Skeletal muscle satellite cell (primary cell): Measurements from ENCODE around the gene SMIM13.
A peak's percentile ranks its signal among the peaks of the same experiment; 100 is the strongest.

Experiments used
- H3K27me3 ChIP-seq: 2 replicates; pipeline ENCODE4 v1.7.0; 2013; ENCODE audit warnings: low read length; ENCODE audit not compliant: control insufficient read depth, insufficient read depth
- H3K36me3 ChIP-seq: 2 replicates; pipeline ENCODE4 v1.7.0; 2013; ENCODE audit warnings: mild to moderate bottlenecking, control low read depth, low read length; ENCODE audit not compliant: insufficient read depth
- H3K4me1 ChIP-seq: 2 replicates; pipeline ENCODE4 v1.7.0; 2013; ENCODE audit warnings: low read length; ENCODE audit not compliant: control insufficient read depth, insufficient read depth
- H3K4me2 ChIP-seq: 2 replicates; pipeline ENCODE4 v1.7.0; 2013; ENCODE audit warnings: mild to moderate bottlenecking, low read length
- H3K4me3 ChIP-seq: 2 replicates; pipeline ENCODE4 v1.7.0; 2013; ENCODE audit warnings: low read length
- H3K9ac ChIP-seq: 2 replicates; pipeline ENCODE4 v1.7.0; 2013; ENCODE audit warnings: mild to moderate bottlenecking, low read depth, low read length, moderate library complexity
- H3K9me3 ChIP-seq: replicated peaks from 2 replicates; pipeline ENCODE4 v1.7.0; 2013; ENCODE audit warnings: mild to moderate bottlenecking, control low read depth, low read length

The SMIM13 gene

DNA sequence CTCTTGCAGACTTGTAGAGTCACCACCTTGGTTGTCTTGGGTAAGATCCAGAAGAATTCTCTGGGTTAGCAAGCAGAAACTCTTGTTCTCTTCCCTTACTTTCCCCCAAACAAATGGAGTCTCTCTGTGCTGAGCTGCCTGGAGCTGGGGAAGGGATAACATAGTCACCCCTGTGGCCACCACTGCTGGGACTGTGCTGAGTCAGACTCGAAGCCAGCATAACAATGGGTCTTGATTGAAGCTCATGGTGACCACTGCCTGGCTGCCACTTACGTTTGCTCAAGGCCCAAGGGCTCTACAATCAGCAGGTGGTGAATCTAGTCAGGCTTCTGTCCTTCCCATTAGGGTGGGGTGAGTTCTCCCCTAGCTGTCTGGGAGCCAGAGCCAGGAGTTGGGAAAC lies 33.2 kb downstream of the SMIM13 start:
- Histone ChIP-seq H3K4me2 (no peak overlapping the region), H3K27me3 (no peaks in the 10 kb centered on the region), H3K9me3 (no peaks in the 10 kb centered on the region), H3K9ac (no peak overlapping the region), H3K4me1 (peaks cover 32% of the 10 kb centered on the region), H3K4me3 (no peak overlapping the region), H3K36me3 (peaks cover 4% of the 10 kb centered on the region)

DNA sequence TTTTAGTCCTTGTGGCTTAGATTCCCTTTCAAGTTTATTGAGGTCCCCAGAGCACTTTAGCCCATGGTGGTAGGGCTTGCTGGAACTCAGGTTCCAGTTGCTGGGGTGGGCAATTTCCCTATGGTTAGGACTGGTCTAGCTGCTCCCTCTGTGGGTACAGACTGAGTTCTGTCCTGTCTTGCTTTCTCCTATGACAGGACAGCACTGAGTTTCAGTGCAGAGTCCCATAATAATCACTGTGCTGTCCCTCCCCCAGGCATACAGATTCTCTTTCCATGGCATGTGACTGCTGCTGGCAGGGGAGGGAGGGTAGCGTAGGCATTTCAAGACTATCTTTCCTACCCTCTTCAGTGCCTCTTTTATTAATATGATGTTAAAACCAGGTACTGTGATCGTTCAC lies 35.0 kb downstream of the SMIM13 start:
- H3K9ac ChIP-seq = no peak overlapping the region
- H3K4me3 ChIP-seq = no peak overlapping the region
- H3K4me1 ChIP-seq = peaks cover 36% of the 10 kb centered on the region
- H3K9me3 ChIP-seq = no peaks in the 10 kb centered on the region
- H3K27me3 ChIP-seq = no peaks in the 10 kb centered on the region
- H3K36me3 ChIP-seq = peaks cover 4% of the 10 kb centered on the region
- H3K4me2 ChIP-seq = no peak overlapping the region

DNA sequence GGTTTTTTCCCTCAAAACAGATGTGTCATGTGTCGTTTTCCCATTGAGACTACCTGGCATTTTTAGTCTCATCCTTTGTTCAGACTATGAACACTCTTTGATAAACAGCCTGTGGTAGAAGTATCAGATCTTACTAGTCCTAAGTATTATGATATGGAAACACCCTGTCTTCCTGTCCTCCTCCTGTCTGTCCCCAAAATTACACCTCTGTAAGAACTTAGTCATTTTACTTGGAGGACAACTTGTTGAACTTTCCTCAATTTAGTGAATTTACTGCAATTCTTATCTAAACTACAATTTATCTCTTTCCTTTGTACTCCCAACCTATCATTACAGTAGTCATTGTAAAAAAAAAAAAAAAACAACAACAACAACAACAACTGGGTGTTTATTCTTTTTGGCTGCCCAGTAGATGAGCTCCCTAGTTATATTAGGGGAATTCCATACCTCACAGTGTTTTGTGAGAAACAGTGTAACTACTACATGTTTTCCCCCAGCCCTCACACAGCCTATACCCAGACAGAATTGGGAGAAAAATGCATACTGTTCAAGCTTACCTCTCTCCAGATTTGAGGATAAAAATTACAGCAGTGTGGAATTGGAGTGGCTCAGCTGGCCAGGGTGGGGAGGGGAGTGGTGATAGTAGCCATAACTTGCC lies 36.4 kb downstream of the SMIM13 start:
- no peak overlapping the region for H3K4me2 ChIP-seq
- H3K9ac ChIP-seq = no peak overlapping the region
- peaks cover 36% of the 10 kb centered on the region for H3K4me1 ChIP-seq
- peaks cover 10% of the 10 kb centered on the region for H3K36me3 ChIP-seq
- H3K4me3 ChIP-seq = no peak overlapping the region
- H3K27me3 ChIP-seq = no peaks in the 10 kb centered on the region
- no peaks in the 10 kb centered on the region for H3K9me3 ChIP-seq

DNA sequence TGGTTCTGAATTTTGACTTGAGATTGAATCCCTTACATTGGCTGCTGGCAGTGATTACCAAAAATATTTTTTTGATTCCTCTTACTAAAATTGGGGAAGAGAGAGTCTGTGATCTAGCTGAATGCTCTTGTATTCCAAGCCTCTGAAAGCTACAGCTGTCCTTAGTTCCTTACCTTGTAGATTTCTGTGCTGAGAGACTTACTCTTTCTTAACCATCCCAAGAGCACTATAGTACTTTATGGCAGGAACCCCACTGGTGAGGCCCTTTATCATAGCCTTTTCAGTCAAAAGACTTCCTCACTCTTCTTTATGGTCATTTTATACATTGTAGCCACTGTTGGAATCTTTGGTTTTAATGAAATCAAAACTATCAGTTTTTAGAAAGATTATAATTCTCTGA lies 37.0 kb downstream of the SMIM13 start:
- Histone ChIP-seq H3K9me3 (no peaks in the 10 kb centered on the region), H3K4me3 (no peak overlapping the region)

DNA sequence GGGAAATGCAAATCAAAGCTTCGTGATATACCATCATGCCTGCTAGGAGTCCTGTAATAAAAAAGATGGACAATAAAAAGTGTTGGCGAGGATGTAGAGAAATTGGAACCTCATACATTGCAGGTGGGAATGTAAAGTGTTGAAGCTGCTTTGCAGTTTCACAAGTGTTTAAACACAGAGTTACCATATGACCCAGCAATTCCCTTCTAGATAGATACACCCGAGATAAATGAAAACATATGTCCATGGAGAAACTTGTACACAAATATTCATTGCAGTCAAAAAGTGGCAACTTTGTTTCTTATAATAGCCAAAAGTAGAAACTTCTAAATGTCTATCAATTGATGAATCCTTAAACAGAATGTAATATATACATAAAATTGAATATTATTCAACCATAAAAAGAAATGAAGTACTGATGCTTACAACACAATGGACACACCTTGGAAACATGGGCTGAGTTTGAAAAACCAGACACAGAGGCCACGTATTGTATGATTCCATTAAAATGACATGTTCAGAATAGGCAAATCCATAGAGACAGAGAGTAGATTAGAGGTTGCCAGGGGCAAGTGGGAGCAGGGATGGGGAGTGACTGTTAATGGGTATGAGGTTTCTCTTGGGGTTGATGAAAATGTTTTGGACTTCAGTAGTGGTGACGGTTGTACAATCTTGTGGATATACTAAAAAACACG lies 38.7 kb downstream of the SMIM13 start:
- peaks cover 16% of the 10 kb centered on the region for H3K36me3 ChIP-seq
- H3K9ac ChIP-seq = no peak overlapping the region
- H3K4me3 ChIP-seq = no peak overlapping the region

More for the DNA sequence above, 37.0 kb downstream of the SMIM13 start:
- no peaks in the 10 kb centered on the region for H3K27me3 ChIP-seq
- no peak overlapping the region for H3K9ac ChIP-seq
- peaks cover 15% of the 10 kb centered on the region for H3K36me3 ChIP-seq
- no peak overlapping the region for H3K4me2 ChIP-seq
- peaks cover 36% of the 10 kb centered on the region for H3K4me1 ChIP-seq

DNA sequence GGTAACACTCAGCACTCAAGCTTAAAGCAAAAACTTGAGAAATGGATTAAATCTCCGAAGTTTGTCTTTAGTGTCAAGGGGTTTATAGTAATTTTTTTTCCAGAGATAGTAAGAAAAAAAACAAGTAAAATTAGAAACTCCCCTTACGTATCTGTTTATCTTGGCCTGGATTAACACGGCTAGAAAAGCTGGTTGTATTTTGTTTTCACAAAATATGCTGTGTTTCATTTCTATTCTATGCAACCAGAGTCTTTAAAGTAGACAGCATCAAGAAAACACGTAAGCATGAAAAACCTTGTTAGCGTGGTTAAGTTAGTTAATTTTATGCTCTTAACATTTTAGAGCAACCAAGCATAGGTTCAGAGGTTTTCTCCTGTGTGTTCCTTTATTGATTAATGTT lies 39.6 kb downstream of the SMIM13 start:
- no peak overlapping the region for H3K4me3 ChIP-seq
- H3K36me3 ChIP-seq = peaks cover 12% of the 10 kb centered on the region

More for the DNA sequence above, 38.7 kb downstream of the SMIM13 start:
- no peak overlapping the region for H3K4me2 ChIP-seq
- H3K9me3 ChIP-seq = no peaks in the 10 kb centered on the region
- H3K27me3 ChIP-seq = no peaks in the 10 kb centered on the region
- H3K4me1 ChIP-seq = peaks cover 31% of the 10 kb centered on the region

DNA sequence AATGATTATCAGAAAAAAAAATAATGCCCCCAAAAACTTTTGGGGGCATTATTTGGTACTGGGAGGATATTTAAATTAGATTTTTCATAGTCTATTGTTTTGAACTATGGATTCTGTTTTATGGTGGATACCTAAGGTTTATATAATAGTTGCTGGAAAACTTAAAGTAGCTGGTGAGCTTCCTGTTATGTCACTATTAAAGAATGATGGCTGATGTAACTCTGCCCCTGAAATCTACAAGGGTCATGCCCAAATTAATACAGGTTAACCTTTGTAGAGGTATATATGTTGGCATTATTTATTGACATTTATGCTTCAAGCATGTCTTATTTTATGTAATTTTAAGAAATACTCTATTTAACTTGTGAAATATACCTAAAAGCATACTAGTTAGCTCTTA lies 43.2 kb downstream of the SMIM13 start:
- no peaks in the 10 kb centered on the region for H3K27me3 ChIP-seq
- no peak overlapping the region for H3K4me3 ChIP-seq
- no peak overlapping the region for H3K9ac ChIP-seq
- no peaks in the 10 kb centered on the region for H3K9me3 ChIP-seq
- H3K4me1 ChIP-seq = peaks cover 18% of the 10 kb centered on the region
- H3K4me2 ChIP-seq = no peak overlapping the region
- H3K36me3 ChIP-seq = peaks cover 12% of the 10 kb centered on the region

More for the DNA sequence above, 39.6 kb downstream of the SMIM13 start:
- peak overlapping the region; percentile 13 for H3K4me2 ChIP-seq
- H3K4me1 ChIP-seq = peaks cover 31% of the 10 kb centered on the region
- H3K9me3 ChIP-seq = no peaks in the 10 kb centered on the region
- no peaks in the 10 kb centered on the region for H3K27me3 ChIP-seq
- no peak overlapping the region for H3K9ac ChIP-seq

DNA sequence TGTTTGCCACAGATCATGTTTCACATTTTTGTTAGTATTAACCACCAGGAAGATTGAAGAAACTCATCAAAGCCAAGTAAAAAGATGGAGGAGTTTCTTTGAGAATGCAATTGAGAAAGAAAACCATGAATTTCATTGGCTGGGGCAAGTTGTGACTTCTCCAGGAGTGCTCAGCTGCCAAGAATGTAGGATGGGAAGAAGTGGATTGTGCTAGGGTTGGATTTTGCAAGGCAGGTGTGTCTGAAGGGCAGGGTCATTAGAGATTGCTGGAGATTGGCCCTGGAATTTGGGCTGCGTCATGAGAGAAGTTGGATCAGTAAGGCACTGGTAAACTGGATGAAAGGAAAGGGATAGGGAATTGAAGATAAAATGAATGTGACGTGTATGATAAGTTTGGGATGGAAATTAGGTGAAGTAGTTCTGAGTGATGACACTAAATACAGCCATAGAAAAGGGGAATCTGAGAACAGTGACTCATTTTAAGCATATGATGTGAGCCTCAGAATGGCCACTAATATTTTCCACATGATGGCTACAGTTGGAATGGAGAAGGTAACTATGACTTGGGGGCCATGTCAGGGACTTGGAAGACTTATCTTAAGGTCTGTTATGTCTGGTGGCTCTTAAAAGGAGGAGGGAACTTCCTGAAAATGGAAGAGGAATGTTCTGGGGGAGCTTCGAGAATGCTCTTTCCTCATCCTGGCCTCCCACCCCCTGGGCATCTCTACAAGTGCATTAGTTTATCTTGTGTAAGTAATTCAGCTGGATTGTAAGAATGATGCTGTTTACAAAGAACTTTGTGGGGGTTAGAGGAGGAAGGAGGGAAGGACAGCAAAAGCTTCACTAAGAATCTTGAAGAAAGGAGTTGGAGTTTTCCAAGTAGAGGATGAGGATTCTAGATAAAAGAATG lies 45.7 kb downstream of the SMIM13 start:
- Histone ChIP-seq H3K27me3 (no peaks in the 10 kb centered on the region), H3K4me1 (peaks cover 22% of the 10 kb centered on the region), H3K9me3 (no peaks in the 10 kb centered on the region), H3K4me2 (no peak overlapping the region), H3K36me3 (peaks cover 12% of the 10 kb centered on the region), H3K9ac (no peak overlapping the region), H3K4me3 (no peak overlapping the region)

DNA sequence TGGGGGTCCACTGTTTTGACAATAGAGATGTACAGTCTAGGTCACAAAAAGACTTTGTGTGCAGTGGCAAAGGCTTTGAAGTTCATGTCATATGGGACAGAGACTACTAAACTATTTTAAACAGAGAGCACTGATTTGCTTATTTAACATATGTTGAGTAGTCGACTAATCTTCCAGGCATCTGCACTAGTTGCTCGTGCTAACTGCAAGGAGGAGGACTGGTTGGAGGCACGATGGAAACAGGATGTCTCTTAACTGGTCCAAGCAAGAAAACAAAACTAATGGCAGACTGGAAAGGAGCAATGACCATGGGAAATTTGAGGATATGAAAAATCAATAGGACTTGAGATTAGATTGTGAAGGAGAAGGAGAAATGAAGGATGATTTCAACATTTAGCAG lies 46.4 kb downstream of the SMIM13 start:
- Histone ChIP-seq H3K27me3 (no peaks in the 10 kb centered on the region), H3K9me3 (no peaks in the 10 kb centered on the region), H3K9ac (no peak overlapping the region), H3K4me2 (no peak overlapping the region), H3K36me3 (peaks cover 6% of the 10 kb centered on the region), H3K4me3 (no peak overlapping the region), H3K4me1 (peaks cover 22% of the 10 kb centered on the region)

DNA sequence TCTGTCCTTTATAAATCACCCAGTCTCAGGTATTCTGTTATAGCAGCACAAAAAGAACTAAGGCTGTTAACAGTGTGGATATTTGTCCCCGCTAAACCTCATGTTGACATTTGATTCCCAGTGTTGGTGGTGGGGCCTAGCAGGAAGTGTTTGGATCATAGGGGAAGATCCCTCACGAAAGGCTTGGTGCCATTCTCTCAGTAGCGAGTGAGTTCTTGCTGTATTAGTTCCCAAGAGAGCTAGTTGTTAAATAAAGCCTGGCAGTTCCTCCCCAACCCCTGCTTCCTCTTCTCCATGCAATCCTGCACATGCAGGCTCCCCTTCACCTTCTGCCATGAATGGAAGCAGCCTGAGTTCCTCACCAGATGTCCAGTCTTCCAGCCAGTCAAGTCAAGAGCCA lies 47.7 kb downstream of the SMIM13 start:
- no peak overlapping the region for H3K4me3 ChIP-seq
- H3K27me3 ChIP-seq = no peaks in the 10 kb centered on the region
- H3K4me1 ChIP-seq = peaks cover 22% of the 10 kb centered on the region
- no peak overlapping the region for H3K9ac ChIP-seq
- no peaks in the 10 kb centered on the region for H3K9me3 ChIP-seq
- H3K36me3 ChIP-seq = no peaks in the 10 kb centered on the region
- H3K4me2 ChIP-seq = no peak overlapping the region

DNA sequence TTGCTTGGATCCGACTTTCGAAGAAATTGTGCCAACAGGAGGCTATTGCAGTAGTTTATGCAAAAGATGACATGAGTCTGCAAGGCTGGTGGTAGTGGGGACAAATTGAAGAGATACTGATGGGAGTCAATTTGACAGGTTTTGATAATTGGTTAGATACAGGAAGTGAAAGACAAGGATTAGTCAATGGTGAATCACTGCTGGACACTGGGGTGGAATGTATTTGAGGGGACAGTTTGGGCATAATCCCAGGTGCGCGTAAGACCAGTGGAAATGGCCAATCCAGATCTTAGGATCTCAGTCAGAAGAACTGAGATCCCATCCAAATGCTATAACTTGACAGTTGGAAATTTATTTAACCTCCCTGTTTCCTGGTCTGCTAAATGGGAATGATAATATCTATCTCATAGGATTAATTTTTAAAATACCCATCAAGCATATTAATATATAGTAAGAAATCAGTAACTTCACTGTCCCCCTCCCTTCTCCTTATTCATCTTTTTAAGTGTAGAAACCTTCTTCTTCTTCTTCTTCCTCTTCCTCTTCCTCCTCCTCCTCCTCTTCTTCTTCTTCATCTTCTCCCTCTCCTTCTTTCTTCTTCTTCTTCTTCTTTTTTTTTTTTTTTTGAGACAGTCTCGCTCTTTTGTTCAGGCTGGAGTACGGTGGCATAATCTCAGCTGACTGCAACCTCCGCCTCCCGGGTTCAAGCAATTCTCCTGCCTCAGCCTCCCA lies 48.8 kb downstream of the SMIM13 start:
- Histone ChIP-seq H3K9ac (no peak overlapping the region), H3K4me3 (no peak overlapping the region), H3K4me2 (no peak overlapping the region)

More for the DNA sequence above, 48.8 kb downstream of the SMIM13 start:
- H3K9me3 ChIP-seq = no peaks in the 10 kb centered on the region
- H3K27me3 ChIP-seq = no peaks in the 10 kb centered on the region
- H3K36me3 ChIP-seq = no peaks in the 10 kb centered on the region
- peaks cover 18% of the 10 kb centered on the region for H3K4me1 ChIP-seq
